ES-I3 (cell line): Measurements from ENCODE around the gene LIPC.

Experiments used
- H3K36me3 ChIP-seq: 2 replicates; pipeline ENCODE4 v1.6.1; 2013; ENCODE audit warnings: mild to moderate bottlenecking, low read length, control low read depth, moderate library complexity; ENCODE audit not compliant: insufficient read depth
- H3K4me1 ChIP-seq: 2 replicates; pipeline ENCODE4 v1.6.1; 2013; ENCODE audit warnings: mild to moderate bottlenecking, control low read depth, low read length; ENCODE audit not compliant: insufficient read depth
- H3K9ac ChIP-seq: 2 replicates; pipeline ENCODE4 v1.6.1; 2013; ENCODE audit warnings: low read depth, mild to moderate bottlenecking, low read length, moderate library complexity
- H3K9me3 ChIP-seq: 2 replicates; pipeline ENCODE4 v1.6.1; 2013; ENCODE audit warnings: mild to moderate bottlenecking, low read length, moderate library complexity; ENCODE audit not compliant: control insufficient read depth, insufficient read depth

Gene LIPC

DNA sequence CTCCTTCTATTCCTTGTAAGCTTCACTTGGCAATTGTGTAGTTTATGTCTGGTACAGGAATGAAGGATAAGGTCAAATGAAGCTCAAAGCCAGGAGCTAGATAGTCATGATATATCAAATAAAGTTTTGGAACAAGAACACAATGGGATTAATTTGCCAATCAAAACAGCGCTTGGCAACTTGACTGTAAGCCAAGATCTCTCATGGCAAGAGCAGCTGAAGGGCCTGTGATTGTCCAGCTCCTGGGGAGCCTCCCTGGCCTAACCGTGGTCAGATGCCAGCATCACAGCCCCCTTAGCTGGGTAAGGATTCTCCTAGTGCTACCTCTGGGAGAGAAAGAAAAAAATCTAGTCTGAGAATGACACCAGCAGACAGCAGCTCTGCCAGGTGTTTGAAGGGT lies 97.2 kb downstream of the LIPC start:
- H3K36me3 ChIP-seq, result no peaks in the 10 kb centered on the region
- H3K4me1 ChIP-seq, result no peaks in the 10 kb centered on the region
- H3K9me3 ChIP-seq, result no peaks in the 10 kb centered on the region
- no peak overlapping the region for H3K9ac ChIP-seq

DNA sequence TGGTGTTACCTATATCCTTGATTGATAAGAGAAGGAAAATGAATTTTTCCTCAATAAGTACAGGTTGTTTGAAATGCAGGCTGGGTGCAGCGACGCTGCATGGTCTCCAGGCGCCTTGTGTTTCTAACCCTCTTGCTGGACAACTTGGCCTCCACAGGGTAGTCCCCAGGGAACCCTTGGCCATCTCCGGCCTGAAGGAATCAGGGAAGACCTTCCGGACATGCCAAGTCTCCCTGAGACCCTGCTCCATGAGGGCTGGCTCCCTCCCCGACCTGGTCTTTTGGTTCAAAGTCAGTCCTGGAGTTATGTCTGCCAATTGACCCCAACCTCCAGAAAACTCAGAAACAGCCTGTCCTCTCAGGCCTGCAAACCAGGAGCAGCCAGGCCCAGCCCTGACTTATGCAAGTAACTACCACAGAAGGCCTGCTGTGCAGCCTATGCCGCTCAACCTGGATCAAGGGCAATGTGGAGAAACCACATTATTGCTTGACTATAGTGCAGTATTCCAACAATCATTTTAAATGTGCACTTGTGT lies 98.3 kb downstream of the LIPC start:
- H3K9ac ChIP-seq, result no peak overlapping the region
- H3K36me3 ChIP-seq, result no peaks in the 10 kb centered on the region
- H3K4me1 ChIP-seq, result no peaks in the 10 kb centered on the region
- H3K9me3 ChIP-seq, result no peaks in the 10 kb centered on the region

DNA sequence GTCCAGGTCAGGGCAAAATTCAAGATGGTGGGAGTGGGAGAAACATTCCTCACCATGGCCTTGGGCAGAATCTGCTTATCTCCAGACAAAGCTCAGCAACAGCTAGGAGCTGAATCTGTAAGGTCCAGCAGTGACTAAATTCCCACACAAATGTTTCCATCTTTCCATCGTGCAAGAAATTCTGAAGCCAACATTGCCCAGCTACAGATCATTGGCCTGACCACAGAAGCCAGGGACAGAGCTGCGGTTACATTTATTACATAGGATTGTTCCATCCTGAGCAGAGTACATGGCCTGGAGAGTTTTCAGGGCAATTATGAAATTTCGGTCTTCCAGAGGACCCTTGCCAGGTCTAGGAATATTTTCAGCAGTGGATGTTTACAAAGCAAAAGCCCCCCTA lies 100.3 kb downstream of the LIPC start:
- no peak overlapping the region for H3K9ac ChIP-seq
- no peaks in the 10 kb centered on the region for H3K4me1 ChIP-seq
- H3K36me3 ChIP-seq, result no peaks in the 10 kb centered on the region
- no peaks in the 10 kb centered on the region for H3K9me3 ChIP-seq

DNA sequence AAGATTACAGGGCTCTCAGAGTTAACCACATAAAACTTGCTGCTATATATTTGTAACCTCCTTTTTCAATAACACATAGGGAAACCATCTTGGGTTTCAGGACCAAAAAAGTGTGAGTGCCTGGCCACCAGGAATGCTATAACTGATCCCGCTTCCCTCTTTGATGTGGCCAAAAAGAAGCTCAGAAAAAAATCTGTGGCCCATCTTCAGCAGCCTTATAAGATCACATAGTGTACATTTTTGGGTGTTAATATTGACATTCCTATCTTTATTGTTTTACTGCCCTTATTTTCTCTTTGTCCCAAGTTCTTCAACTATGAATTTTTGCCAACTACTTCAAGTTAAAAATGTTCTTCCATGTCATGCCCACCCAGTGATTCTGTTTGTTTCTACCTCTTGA lies 102.8 kb downstream of the LIPC start:
- H3K36me3 ChIP-seq, result no peaks in the 10 kb centered on the region
- H3K9ac ChIP-seq, result no peak overlapping the region
- H3K4me1 ChIP-seq, result no peaks in the 10 kb centered on the region
- H3K9me3 ChIP-seq, result no peaks in the 10 kb centered on the region

DNA sequence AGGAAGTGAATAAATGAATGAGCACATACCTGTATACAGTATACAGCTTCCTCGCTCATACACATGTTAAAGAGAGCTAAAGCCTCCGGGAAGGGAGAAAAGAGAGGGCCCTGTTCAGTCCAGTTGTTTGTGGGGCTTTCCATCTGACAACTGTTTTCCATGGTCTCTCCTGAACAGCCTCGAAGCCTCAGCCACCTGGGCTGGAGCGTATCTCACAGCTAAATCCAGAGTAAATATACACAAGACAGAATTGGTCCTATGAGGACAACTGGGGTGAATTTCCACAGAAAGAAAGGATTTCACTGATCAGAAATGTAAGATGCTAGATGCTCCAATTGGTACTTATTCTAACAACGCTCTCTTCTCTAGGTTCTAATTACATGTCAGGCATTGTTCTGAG lies 103.5 kb downstream of the LIPC start:
- Histone ChIP-seq H3K36me3 (no peaks in the 10 kb centered on the region), H3K9ac (no peak overlapping the region), H3K4me1 (no peaks in the 10 kb centered on the region), H3K9me3 (no peaks in the 10 kb centered on the region)

DNA sequence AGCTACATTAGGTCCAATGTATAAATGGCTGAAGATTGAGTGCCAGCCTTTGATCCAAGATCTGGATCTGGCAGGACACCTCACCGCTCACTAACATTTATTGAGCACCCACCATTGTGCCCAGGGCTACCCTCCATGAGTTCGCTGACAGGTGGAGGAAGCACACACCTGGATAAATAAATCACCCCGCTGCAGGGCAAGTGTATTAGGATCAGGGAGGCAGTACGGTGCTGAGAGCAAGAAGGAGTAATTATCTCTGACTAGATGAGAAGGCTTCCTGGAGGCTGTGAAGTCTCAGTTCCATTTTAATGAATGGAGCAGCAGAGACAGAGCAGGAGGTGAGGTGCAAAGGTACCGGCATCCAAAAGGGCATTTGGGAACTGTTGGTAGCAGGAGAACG lies 104.1 kb downstream of the LIPC start:
- no peaks in the 10 kb centered on the region for H3K9me3 ChIP-seq
- no peaks in the 10 kb centered on the region for H3K4me1 ChIP-seq
- no peak overlapping the region for H3K9ac ChIP-seq
- no peaks in the 10 kb centered on the region for H3K36me3 ChIP-seq

DNA sequence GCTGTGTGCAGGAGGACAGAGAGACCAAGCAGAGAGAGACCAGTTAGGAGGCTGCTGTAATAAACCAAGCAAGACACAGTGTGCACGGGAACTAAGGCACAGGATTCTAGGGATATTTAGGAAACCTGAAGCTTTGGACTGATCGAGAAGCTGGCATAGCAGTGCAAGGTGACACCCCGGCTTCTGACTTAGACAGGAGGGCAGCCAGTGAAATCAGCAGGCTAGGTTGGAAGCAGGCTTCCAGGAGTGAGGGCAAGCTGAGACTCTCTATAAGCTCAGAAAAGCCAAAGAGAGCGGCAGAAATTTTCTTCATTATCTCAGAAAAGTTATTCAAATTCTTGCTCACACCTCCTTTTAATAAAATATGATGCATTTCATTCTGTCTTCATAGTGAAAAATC lies 104.6 kb downstream of the LIPC start:
- Histone ChIP-seq H3K9me3 (no peaks in the 10 kb centered on the region), H3K36me3 (no peaks in the 10 kb centered on the region), H3K9ac (no peak overlapping the region), H3K4me1 (no peaks in the 10 kb centered on the region)

DNA sequence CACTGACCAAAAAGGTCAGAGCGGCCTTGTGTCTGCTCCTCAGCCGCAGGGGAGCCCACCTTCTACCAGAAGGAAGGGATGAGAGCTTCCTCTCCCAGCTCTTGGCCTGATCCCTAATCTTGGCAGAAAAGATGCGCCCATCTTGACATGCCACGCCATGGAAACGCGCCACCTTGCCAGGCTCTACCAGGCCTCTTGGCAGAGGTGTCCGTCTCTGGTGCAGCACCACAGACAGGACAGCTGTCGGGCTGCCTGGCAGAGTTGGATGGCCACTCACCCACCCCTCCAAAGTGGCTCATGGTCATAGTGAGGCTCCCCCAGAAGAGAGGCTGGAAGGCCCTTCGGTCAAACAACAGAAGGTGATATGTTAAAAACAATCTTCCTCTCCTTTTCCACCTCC lies 105.2 kb downstream of the LIPC start:
- no peaks in the 10 kb centered on the region for H3K4me1 ChIP-seq
- H3K36me3 ChIP-seq, result no peaks in the 10 kb centered on the region
- H3K9ac ChIP-seq, result no peak overlapping the region
- H3K9me3 ChIP-seq, result no peaks in the 10 kb centered on the region

DNA sequence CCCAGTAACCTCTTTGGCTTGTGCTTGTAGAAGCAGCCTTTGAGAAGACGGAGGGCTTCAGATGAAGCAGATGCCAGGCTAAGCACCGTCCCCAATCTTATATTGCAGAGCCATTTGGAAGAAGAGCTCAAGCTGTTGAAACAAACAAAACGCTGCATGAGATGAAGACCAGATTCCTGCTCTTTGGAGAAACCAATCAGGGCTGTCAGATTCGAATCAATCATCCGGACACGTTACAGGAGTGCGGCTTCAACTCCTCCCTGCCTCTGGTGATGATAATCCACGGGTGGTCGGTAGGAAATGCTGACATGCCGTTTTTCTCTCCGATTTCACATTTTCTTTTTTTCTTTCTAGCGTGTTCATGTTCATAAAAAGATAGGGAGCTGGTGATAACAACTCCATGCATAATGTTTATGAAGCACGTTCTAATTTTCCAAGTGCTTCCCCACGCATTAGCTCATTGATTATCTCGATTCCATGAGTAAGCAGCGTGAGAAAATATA lies 106.5 kb downstream of the LIPC start:
- no peaks in the 10 kb centered on the region for H3K9me3 ChIP-seq
- H3K4me1 ChIP-seq, result no peaks in the 10 kb centered on the region
- H3K9ac ChIP-seq, result no peak overlapping the region
- no peaks in the 10 kb centered on the region for H3K36me3 ChIP-seq

DNA sequence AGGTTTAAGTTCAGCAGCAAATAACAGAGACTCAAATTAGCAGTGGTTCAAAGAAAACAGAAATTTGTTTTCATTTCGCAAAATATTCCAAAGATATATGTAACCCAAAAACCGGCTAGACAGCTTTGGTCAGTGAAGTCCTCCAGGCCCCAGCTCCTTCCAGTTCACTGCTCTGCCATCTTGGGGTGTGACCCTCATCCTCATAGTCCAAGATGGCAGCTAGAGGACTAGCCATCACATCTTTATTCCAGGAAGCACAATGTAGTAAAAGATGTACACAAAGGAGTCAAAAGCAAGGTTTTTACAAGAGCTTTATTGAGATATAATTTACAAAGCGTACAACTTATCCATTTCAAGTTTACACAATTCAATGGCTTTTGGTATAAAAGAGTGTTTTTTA lies 107.1 kb downstream of the LIPC start:
- H3K9me3 ChIP-seq, result no peaks in the 10 kb centered on the region
- no peak overlapping the region for H3K9ac ChIP-seq
- H3K4me1 ChIP-seq, result no peaks in the 10 kb centered on the region
- no peaks in the 10 kb centered on the region for H3K36me3 ChIP-seq

DNA sequence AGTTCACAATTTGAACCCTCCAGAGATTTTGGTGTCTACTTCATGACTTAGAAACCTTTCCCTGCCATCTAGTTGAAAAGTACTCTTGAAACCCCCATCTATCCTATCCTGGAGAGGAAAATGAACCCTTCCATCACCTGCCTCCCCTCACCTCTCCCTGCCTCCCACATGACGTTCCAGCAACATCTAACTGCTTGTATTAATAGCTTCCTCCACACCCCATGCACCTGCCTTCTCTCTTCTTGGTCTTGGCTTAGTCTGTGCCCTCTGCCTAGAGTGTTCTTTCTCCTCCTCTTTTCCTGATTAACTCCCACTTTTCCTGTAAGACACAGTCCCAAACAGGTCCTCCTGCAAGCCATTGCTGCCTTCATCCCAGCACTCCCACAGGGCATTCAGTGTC lies 107.8 kb downstream of the LIPC start:
- Histone ChIP-seq H3K9ac (no peak overlapping the region), H3K4me1 (no peaks in the 10 kb centered on the region), H3K36me3 (no peaks in the 10 kb centered on the region), H3K9me3 (no peaks in the 10 kb centered on the region)

DNA sequence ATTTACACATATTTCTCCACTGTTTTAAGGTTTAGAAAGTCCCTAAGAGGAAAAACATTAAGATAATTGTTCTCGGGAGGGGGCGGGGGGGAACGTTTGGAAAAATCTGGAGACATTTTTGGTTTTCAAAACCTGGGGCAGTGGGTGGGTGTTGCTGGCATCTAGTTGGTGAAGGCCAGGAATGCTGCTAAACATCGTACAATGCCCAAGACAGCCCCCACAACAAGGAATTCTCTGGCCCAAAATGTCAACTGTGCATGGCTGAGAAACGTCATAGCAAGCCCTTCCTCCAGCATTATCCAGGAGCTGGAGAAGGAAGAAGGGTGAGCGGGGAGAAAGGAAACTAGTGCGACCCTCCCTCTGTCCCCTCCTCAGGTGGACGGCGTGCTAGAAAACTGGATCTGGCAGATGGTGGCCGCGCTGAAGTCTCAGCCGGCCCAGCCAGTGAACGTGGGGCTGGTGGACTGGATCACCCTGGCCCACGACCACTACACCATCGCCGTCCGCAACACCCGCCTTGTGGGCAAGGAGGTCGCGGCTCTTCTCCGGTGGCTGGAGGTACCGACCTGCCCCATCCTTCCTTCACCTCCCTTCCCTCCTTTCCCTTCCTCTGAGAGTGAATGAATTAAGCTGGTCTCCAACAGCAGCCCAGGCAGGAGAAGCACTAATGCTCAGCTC lies 109.8 kb downstream of the LIPC start:
- H3K9me3 ChIP-seq, result no peaks in the 10 kb centered on the region
- no peaks in the 10 kb centered on the region for H3K36me3 ChIP-seq
- H3K4me1 ChIP-seq, result no peaks in the 10 kb centered on the region
- H3K9ac ChIP-seq, result no peak overlapping the region

DNA sequence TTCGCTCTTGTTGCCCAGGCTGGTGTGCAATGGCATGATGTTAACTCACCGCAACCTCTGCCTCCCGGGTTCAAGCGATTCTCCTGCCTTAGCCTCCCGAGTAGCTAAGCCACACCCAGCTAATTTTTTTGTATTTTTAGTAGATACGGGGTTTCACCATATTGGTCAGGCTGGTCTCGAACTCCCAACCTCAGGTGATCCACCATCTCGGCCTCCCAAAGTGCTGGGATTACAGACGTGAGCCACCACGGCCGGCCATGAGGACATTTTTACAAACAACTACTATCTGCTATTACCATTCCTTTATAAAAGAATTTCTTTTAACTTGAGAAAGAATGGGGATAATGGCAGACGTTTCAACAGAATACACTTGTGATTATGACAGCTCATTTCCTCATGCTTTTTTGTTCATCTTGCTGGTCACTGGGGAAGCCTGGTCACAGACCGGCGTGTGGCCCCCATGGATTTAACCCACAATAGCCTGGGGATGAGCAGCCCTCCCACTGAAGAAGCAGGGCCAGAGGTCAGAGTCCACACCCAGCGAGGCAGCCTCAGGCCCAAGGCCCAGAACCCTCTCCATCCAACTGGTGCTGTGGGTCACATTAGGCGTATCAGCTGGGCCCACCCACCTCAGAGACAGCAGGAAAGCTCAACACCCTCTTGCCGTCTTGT lies 112.0 kb downstream of the LIPC start:
- no peaks in the 10 kb centered on the region for H3K9me3 ChIP-seq
- H3K9ac ChIP-seq, result no peak overlapping the region
- no peaks in the 10 kb centered on the region; the same call in 1 of the 2 replicates for H3K4me1 ChIP-seq
- H3K36me3 ChIP-seq, result no peaks in the 10 kb centered on the region

DNA sequence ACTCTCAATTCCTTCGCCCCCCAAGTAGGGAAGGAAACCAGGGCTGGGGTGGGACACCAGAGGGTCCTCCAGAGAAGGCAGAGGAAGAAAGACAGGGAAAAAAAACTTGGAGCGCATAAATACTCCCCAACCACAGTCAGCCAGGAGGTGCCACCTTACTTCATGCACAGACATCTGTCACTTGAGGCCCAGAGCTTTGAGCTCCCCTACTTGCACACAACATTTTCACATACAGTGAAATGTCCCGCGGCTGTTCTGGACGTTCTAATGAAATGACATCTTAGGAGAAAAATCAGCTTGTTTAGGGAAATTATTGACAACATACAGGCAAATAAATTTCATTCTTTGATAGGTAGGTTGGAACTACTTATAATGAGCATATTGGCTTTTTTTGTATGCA lies 113.0 kb downstream of the LIPC start:
- no peaks in the 10 kb centered on the region for H3K9me3 ChIP-seq
- H3K4me1 ChIP-seq, result no peaks in the 10 kb centered on the region; the same call in 1 of the 2 replicates
- no peak overlapping the region for H3K9ac ChIP-seq
- no peaks in the 10 kb centered on the region for H3K36me3 ChIP-seq
